ENCODE measurements around the gene OTOG.

Gene OTOG

DNA sequence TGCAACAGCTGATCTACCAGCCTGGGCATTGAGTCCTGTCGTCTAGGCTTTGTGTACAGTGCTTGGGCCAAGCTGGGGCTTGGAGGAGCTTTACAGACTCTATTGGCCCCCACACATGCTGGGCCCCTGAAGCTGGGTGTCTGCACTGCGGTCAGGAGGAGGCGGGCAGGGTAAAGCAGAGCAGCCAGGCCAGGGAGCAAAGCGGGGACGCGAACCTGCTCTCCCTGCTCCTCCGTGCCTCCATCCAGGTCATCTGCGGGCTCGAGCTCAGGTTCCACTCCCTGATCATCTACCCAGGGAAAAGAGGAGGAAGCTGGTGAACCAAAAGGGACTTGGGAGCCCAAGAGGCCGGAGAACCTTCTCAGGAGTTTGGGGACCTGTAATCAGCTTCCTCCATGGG, 29.9 kb upstream of the OTOG start:
- in situ Hi-C loops (cut with HindIII; ENCODE audit: low pct_ligation_motif_present, low pct_unique_long_range_greater_than_20kb, low sequenced_read_pairs): no loop called here
- no peak for DNase-seq

DNA sequence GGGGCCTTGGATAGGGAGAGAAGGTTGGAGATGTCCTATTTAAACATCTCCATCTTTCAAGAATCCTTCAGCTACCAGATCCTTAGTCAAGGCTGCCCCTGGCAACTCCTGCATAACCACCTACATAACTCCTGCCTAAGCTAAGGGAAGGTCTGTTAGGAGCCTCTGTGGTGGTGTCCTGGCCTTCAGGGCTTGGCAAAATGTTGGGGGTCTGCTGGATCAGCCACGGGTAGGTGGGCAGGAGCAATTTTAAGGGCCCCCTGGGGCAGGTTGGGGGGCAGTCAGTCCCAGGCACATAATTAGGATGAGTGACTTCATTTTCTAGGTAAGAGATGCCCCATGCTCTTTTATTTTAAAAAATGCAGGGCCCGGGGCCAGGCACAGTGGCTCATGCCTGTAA, 28.7 kb upstream of the OTOG start:
- no peak for DNase-seq
- in situ Hi-C loops (cut with HindIII; ENCODE audit: low pct_ligation_motif_present, low pct_unique_long_range_greater_than_20kb, low sequenced_read_pairs): no loop called here

DNA sequence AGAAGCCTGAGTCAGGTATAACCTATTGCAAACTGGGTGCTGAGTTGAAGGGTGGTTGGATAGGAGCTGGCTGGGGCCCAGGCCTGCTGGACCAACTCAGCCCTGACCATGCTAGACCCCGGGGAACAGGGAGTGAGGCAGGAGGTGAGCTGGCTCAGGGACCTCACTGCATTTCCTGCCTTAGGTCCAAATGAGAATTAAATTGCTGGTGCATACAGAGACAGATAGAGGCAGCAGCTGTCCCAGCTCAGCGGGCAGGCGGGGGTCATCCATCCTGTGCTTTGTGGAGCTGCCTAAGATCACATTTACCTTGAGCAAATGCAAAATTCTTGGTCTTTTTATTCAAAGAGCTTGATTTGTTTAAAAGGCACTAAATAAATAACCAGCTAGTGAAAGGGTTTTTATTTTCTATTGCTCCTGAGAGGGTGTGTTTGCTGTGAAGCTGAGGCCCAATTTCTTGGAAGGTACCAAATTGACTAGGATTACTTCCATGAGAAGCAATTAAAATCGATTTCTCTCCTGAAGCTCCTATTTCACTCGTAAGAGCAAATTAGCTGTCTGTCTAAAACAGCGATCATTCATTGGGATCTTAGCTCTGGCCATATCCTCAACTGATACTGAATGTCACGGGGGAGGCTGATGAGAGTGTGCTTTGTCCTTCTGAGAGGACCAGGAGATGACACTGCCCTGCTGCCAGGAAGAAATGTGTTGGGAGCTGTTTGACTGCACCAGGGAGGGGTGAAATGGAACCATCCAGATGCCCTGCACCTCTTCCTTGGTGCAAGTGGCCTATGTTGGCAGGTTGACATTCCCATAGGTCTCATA, 27.8 kb upstream of the OTOG start:
- in situ Hi-C loops (cut with HindIII; ENCODE audit: low pct_ligation_motif_present, low pct_unique_long_range_greater_than_20kb, low sequenced_read_pairs): no loop called here
- DNase-seq: no peak

DNA sequence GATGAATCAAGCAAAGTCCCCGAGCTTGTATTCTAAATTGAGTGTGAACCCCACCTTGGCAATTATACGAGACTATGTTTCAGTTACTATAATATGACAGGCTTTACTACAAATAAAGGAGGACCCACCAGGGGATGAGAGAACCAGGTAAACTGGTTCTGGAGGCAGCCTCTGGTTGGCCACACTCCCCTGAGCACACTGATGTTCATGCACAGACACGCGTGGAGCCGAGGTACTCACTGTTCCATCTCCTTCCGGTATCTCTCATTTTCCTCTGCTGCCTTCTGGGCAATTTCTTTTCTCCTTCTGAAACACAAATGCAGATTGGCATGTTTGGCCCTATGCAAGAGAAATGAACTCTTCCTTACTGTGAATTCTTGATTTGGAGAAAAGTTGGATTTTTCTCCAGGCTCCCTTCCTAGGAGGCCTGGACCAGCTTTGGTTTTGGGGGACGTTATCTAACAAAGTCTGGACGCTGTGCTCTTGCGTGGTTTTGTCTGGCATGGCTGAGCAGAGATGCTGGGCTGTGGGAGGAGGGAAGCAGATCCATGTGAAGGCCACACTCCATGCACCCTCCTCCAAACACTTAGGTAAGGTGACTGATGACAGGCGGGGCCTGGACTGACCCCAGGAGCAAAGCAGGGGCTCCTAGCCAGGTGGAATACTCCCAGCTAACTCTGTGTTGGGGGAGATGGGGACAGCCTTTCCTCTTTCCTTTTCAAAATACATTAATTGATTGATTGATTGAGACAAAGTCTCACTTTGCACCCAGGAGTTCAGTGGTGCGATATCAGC, 25.8 kb upstream of the OTOG start:
- in situ Hi-C loops (cut with HindIII; ENCODE audit: low pct_ligation_motif_present, low pct_unique_long_range_greater_than_20kb, low sequenced_read_pairs): no loop called here
- no peak for DNase-seq

DNA sequence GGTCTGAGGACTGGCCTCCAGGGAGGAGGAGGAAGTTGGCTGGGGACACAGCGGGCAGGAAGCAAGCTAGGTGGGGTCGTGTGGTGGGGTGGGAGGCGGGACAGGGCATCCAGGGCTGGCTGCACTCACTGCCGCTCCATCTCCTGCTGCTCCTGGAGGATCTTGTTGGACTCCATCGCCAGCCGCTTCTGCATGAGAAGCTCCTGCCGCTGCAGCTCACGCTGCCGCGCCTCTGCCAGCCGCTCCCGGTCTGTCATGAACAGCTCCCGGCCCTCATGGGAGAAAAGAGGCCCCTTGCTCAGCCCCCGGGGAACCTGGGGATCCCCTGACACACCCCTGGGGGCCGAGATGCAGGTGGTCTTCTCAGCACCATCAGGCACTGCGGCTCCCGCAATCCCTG, 24.4 kb upstream of the OTOG start:
- DNase-seq: no peak
- in situ Hi-C loops (cut with HindIII; ENCODE audit: low pct_ligation_motif_present, low pct_unique_long_range_greater_than_20kb, low sequenced_read_pairs): no loop called here

DNA sequence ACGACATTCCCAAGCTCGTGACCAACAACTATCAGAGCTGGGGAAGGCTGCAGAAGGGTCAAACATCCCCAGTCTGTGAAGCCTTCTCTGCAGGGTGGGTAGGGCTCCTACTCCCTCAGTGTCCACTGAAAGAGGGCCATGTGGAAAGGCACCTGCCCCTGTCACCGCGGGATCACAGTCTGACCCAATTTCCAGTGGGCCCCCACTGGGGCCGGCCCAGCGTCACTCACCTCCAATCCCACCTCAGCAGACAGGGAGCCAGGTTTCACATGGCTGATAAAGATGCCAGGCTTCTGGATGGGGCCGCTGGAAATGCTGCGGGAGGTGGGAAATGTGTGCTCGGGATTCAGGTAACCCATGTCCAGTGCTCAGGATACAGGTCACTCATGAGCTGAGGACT, 22.8 kb upstream of the OTOG start:
- in situ Hi-C loops (cut with HindIII; ENCODE audit: low pct_ligation_motif_present, low pct_unique_long_range_greater_than_20kb, low sequenced_read_pairs): no loop called here
- no peak for DNase-seq

DNA sequence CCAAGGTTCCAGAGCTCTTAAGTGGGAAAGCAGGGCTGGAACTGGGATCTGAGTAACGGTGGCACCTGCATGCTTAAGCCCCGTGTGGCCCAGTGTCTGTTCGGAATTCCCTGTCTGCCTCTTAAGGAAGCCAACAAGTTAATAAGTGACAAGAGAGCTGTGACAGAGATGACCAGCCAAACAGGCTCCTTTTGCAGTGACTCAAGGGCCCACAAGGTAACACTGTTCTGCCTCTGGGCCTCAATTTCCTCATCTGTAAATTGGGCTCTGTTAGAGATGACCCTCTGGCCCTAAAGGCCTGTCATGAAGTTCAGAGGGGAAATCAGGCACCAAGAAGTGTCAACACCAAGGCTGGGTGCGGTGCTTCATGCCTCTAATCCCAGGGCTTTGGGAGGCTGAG, 21.5 kb upstream of the OTOG start:
- in situ Hi-C loops (cut with HindIII; ENCODE audit: low pct_ligation_motif_present, low pct_unique_long_range_greater_than_20kb, low sequenced_read_pairs): no loop called here
- no peak for DNase-seq

DNA sequence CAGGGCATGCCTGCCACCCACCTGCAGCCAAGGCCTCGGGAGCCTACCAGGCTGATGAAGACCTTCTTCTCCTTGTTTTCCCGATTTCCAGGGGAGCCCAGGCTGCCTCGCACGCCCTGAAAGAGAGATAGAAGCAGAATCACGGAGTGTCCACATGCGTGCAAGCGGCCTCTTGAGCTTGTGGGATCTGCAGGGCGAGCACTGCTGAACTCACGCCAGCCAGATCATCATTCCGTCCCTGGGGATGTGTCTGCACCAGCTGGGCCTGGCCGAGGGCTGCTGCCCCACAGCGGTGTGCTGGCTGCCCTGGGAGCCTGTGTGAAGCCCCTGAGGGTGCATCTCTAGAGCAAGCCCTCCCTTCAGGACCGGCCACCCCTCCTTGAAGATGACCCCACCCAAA, 20.7 kb upstream of the OTOG start:
- no peak for DNase-seq
- in situ Hi-C loops (cut with HindIII; ENCODE audit: low pct_ligation_motif_present, low pct_unique_long_range_greater_than_20kb, low sequenced_read_pairs): no loop called here

DNA sequence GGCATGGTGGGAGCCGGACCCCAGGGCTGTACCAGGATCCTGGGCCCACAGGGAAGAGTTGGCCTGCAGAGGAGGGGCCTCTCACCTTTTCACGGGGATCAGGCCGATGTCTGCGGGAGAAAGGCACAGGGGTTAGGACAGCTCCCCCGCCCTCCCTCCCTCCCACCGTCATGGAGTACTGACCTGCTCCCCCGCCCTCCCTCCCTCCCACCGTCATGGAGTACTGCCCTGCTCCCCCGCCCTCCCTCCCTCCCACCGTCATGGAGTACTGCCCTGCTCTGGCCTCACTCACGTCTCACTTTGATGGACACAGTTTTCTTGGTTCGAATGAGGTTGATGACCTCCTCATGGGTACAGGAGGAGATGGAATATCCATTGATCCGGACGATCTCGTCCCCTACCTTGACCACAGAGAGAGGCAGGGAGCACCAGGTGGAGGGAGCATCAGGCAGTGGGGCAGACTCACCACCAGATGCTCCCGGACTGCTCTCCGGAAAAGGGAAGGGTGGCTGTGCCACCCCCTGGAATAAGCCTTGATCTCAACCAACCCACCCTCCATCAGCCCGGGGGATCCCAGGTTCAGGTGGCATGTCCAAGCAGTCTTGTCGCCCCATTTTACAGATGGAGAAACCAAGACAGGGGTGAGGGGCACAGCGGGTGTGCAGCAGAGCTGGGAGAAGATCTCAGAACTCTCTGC, 20.0 kb upstream of the OTOG start:
- no peak for DNase-seq
- in situ Hi-C loops (cut with HindIII; ENCODE audit: low pct_ligation_motif_present, low pct_unique_long_range_greater_than_20kb, low sequenced_read_pairs): no loop called here

DNA sequence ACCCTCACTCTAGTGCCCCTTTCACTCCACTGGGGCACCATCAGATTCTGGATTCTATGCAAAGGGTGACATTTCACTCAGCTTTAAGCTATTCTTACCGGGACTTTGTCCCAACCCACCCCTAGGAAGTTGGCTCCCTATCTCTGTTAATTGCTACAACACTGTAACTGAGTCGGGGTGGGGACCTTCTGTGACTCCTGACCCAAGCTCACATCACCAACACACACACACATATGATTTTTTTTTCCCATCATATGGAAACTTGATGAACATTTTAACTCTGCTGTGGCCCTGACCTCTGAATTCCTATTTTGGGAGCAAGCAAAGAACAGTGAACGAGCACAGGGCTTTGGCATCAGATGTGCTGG, 19.4 kb upstream of the OTOG start:
- in situ Hi-C loops (cut with HindIII; ENCODE audit: low pct_ligation_motif_present, low pct_unique_long_range_greater_than_20kb, low sequenced_read_pairs): no loop called here
- DNase-seq: no peak

DNA sequence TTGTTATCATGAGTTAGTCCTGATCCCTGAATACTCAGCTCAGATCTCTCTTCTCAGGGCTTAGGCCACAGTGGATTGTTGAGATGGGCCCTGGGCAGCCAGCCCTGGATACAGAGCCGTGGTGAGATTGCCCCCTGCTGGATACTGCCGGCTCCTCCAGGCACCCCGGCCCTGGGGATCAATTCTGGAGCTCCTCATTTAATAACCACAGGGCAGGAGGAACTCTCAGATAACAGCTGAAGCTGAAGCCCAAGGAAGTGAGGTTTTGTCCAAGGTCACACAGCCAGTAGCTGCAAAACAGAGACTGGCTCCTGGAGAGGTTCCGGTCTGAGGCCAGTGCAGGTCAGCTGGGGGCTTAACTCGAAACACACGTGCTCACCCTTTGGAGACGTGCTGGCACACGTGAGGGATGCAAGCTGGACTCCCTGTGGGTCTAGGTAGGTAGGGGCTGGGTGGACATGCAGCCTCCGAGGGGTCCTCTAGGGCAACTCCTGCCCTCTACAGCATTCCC, 18.8 kb upstream of the OTOG start:
- in situ Hi-C loops (cut with HindIII; ENCODE audit: low pct_ligation_motif_present, low pct_unique_long_range_greater_than_20kb, low sequenced_read_pairs): no loop called here
- DNase-seq: peak; percentile 39

DNA sequence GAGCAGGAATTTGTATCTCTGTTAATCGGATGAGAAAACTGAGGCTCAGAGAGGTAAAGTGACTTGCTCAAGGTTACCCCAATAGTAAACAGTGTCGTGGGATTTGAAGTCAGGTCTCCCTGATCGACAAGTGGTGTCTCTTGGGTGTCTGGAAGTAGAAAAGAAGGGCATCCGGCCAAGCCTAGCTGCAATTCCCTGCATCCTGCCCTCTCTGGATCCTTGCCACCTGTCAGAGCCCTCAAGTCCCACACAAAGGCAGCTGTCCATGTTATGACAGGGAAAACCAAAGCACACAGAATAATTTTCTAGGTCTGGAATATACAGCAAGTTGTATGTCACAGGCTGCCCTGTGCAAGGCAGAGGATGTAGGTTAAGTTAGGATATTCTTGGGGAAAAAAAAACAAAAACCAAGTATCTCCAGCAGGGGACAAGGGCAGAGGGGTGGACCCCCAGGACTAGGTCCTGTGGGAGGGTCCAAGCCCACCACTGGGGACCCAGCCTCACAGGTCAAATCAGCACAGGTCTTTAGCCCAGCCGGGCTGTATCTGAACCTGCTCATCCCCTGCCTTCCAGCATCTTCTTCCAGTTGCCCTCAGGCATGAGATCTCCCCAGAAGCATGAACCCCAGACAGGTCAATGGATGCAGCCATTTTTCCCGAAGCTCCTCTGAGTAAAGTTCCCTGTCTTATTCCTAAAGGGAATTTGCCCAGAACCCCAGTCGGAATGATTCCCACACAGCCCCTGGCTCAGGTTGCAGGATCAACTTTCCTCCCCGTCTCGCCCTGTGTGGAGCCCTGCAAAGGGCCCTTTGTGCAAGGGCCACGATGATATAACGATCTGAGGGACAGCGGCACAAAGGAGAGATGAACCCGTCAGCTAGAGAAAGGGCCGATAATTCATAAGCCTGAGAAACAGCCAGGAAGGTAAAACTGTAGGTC, 17.9 kb upstream of the OTOG start:
- in situ Hi-C loops (cut with HindIII; ENCODE audit: low pct_ligation_motif_present, low pct_unique_long_range_greater_than_20kb, low sequenced_read_pairs): no loop called here
- DNase-seq: no peak

DNA sequence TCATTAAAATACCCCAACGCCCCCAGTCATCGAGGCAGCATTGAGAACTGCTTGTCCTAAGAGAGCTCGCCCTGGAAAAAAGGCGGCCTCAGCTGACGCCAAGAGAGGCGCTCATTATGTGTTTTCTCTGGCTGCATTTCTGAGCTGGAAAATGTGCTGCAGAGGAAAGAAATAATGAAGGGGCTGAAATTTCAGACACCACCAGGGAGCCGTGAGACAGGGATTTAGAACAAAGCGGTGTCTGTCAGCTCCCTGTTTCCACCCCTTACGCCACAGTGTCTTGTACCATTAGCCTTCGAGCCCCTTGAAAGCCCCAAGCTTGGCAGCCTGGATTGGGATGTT, 17.2 kb upstream of the OTOG start:
- no peak for DNase-seq
- in situ Hi-C loops (cut with HindIII; ENCODE audit: low pct_ligation_motif_present, low pct_unique_long_range_greater_than_20kb, low sequenced_read_pairs): no loop called here

DNA sequence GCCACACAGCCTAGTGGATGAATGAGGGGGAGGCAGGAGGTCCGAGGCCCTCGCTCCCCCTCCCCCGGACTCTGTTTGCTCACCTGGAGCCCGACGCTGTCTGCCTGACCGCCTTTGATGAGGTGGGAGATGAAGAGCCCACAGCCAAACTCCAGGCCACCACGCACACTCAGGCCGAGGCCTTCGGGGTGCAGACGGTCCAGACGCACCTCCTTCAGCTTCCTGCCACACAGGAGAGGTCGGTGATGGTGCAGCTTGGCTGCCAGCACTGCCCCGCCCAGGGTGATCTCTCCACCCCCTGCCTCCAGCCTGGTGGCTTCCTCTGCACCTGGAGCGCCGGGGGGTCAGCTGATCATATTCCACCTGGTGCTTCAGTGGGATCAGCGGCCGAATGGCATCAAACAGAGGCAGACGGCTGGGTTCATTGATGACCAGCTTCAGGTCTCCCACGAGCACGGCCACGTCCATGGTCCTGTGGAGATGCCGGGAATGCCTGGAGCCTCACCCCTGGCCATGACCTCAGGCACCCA, 15.9 kb upstream of the OTOG start:
- no peak for DNase-seq

DNA sequence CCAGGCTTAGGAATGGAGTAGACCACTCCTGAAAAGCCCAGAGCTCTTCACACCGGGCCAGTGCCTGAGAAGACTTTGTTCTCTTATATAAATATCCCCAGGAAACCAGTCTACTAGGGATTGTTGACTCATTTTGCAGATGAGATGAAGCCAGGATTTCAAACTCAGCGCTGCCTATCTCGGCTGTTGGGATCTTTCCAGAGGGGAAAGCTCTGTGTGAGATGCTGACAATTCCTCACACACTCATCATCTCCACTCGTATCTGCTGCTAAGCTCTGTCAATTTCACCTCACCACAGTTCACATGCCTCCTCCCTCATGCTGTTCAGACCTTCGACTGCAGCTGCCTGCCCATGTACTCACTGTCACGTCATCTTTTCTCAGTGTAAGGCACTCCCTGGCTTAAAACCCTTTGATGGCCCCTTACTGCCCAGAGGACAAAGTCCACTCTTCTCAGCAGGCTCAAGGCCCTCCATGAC, 15.4 kb upstream of the OTOG start:
- in situ Hi-C loops (cut with HindIII; ENCODE audit: low pct_ligation_motif_present, low pct_unique_long_range_greater_than_20kb, low sequenced_read_pairs): no loop called here
- no peak for DNase-seq

More for the DNA sequence above, 15.9 kb upstream of the OTOG start:
- in situ Hi-C loops (cut with HindIII; ENCODE audit: low pct_ligation_motif_present, low pct_unique_long_range_greater_than_20kb, low sequenced_read_pairs): no loop called here

DNA sequence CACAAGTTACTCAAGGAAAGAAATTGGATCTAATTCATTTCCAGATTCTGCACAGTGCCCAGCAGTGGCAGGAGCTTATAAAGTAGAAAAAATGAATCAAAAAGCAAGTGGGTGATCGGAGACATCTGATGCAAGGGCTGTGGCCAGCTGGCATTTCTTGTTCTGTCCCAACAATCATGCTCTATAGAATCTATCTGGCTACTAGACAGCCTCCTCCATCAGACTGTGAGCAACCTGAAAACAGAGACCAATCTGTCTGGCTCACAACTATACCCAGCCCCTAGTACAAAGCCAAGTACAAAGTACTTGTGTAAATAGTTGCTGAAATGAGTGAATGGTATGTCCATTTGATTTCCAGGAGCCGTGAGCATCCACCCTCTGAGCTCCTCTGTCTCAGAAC, 14.3 kb upstream of the OTOG start:
- in situ Hi-C loops (cut with HindIII; ENCODE audit: low pct_ligation_motif_present, low pct_unique_long_range_greater_than_20kb, low sequenced_read_pairs): no loop called here

DNA sequence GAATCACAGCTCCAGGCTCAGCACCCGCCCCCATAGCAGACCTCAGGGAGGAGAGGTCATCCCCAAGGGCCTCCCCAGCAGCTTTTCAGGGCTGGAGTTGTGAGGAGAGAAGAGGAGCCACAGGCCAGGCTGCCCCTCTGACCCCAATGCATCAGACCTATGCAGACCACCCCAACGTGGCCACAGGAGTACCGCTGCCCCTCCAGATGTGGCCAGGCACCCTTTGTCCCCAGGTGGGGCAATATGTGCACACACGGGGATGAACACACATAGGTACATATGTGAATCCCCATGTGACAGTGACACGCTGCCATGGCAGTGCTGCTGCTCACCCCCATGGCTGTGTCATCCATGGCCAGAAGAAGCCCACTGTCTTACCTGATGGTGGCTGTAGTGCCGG, 13.7 kb upstream of the OTOG start:
- in situ Hi-C loops (cut with HindIII; ENCODE audit: low pct_ligation_motif_present, low pct_unique_long_range_greater_than_20kb, low sequenced_read_pairs): no loop called here

More for the DNA sequence above, 14.3 kb upstream of the OTOG start:
- DNase-seq: no peak

DNA sequence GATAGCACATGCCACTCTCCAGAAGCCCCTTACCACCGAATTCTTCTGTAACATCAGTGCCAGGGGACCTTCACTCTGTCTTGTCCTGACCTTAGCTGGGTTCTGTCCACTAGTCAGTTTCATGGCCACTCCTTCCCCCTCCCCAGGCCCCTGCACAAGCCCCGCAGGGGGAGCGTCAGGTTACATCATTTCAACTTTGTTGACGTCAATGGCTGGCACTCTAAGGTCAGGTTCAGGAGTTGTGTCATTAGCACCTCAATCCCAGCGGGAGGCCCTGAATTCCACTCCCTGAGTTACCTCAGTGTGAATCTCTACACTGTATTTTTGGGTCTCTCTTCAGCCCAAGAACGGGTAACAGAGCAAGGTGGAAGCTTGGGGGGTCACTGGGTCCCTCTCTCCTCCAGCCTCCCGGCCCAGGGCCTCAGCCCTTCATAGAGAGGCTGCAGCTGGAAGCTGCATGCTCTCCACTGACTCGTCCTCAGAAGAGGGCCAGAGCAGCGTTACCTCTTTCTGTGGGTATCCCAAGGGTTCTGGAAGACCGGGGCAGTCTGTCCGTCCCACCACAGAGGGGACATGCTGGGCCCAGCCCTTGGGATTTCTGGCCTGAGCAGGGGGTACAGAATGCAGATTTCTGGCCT, 13.2 kb upstream of the OTOG start:
- in situ Hi-C loops (cut with HindIII; ENCODE audit: low pct_ligation_motif_present, low pct_unique_long_range_greater_than_20kb, low sequenced_read_pairs): no loop called here
- no peak for DNase-seq

More for the DNA sequence above, 13.7 kb upstream of the OTOG start:
- DNase-seq: no peak

Data from ACHN (cell line).